ENCODE results near the gene ENPP4.

The ENPP4 gene

GRCh38 chr6:46097366-46097765, 32.4 kb upstream of the ENPP4 start:
- ATAC-seq: no peak
- TF ChIP-seq TCF4 (CRISPR knock-in tag; IDR thresholded peaks at IDR 0.05; ENCODE audit: borderline replicate concordance) (no peak), ZC3H10 (CRISPR knock-in tag; IDR thresholded peaks at IDR 0.05) (no peak), ZFP30 (CRISPR knock-in tag; IDR thresholded peaks at IDR 0.05) (no peak), GLIS3 (CRISPR knock-in tag; IDR thresholded peaks at IDR 0.05) (no peak), OSR1 (CRISPR knock-in tag; IDR thresholded peaks at IDR 0.05) (no peak), POU6F1 (CRISPR knock-in tag; IDR thresholded peaks at IDR 0.05; ENCODE audit: borderline replicate concordance, low read depth) (no peak), SNAI2 (CRISPR knock-in tag; IDR thresholded peaks at IDR 0.05) (no peak), TSHZ2 (CRISPR knock-in tag; IDR thresholded peaks at IDR 0.05) (no peak), RARB (CRISPR knock-in tag; IDR thresholded peaks at IDR 0.05) (no peak), ESRRG (CRISPR knock-in tag; IDR thresholded peaks at IDR 0.05) (no peak), TOX (CRISPR knock-in tag; IDR thresholded peaks at IDR 0.05; ENCODE audit: borderline replicate concordance) (no peak)

- no peak for ATAC-seq
Measured at GRCh38 chr6:46098678-46099077, 31.1 kb upstream of the ENPP4 start.

More at GRCh38 chr6:46098678-46099077, 31.1 kb upstream of the ENPP4 start:
- TF ChIP-seq ZFP3 (CRISPR knock-in tag; IDR thresholded peaks at IDR 0.05): no peak
- no peak for TF ChIP-seq ARNTL (CRISPR knock-in tag; IDR thresholded peaks at IDR 0.05; ENCODE audit: borderline replicate concordance, low read depth)
- TF ChIP-seq CSRNP3 (CRISPR knock-in tag; IDR thresholded peaks at IDR 0.05): no peak
- no peak for TF ChIP-seq TCF4 (CRISPR knock-in tag; IDR thresholded peaks at IDR 0.05; ENCODE audit: borderline replicate concordance)
- TF ChIP-seq ZNF565 (CRISPR knock-in tag; conservative IDR thresholded peaks at IDR 0.05; ENCODE audit: low read depth): no peak
- no peak for TF ChIP-seq GLIS3 (CRISPR knock-in tag; IDR thresholded peaks at IDR 0.05)
- no peak for TF ChIP-seq RARB (CRISPR knock-in tag; IDR thresholded peaks at IDR 0.05)
- no peak for TF ChIP-seq PPARA (CRISPR knock-in tag; IDR thresholded peaks at IDR 0.05; ENCODE audit: borderline replicate concordance)
- no peak for TF ChIP-seq CREB5 (CRISPR knock-in tag; IDR thresholded peaks at IDR 0.05; ENCODE audit: low read depth)
- TF ChIP-seq ESRRG (CRISPR knock-in tag; IDR thresholded peaks at IDR 0.05): no peak
- TF ChIP-seq ISL1 (CRISPR knock-in tag; IDR thresholded peaks at IDR 0.05): no peak
- TF ChIP-seq ZFP30 (CRISPR knock-in tag; IDR thresholded peaks at IDR 0.05): no peak
- TF ChIP-seq TOX (CRISPR knock-in tag; IDR thresholded peaks at IDR 0.05; ENCODE audit: borderline replicate concordance): no peak
- no peak for TF ChIP-seq ZNF70 (CRISPR knock-in tag; IDR thresholded peaks at IDR 0.05)
- no peak for TF ChIP-seq POU6F1 (CRISPR knock-in tag; IDR thresholded peaks at IDR 0.05; ENCODE audit: borderline replicate concordance, low read depth)
- no peak for TF ChIP-seq SNAI2 (CRISPR knock-in tag; IDR thresholded peaks at IDR 0.05)
- no peak for TF ChIP-seq BACH2 (CRISPR knock-in tag; IDR thresholded peaks at IDR 0.05; ENCODE audit: borderline replicate concordance)
- TF ChIP-seq OSR1 (CRISPR knock-in tag; IDR thresholded peaks at IDR 0.05): no peak

Data from SK-N-SH treated with all-trans-retinoic acid at 6 μM for 48 hours (cell line).